Activated CD4-positive, alpha-beta T cell treated with anti-CD3 and anti-CD28 coated beads, Interleukin-2, amount 50 U/mL, for 48 hours (primary cell): ENCODE results near the gene VSIG4.
"Not testable (repeated sequence)": the region's sequence is repeated elsewhere in the genome, so short reads cannot be mapped to it uniquely, and the experiment has no call there.

Experiments
- DNase-seq, 2 experiments: peaks; one replicate each; pipeline ENCODE4 v3.0.0-alpha.2; 2020

VSIG4 gene

DNA sequence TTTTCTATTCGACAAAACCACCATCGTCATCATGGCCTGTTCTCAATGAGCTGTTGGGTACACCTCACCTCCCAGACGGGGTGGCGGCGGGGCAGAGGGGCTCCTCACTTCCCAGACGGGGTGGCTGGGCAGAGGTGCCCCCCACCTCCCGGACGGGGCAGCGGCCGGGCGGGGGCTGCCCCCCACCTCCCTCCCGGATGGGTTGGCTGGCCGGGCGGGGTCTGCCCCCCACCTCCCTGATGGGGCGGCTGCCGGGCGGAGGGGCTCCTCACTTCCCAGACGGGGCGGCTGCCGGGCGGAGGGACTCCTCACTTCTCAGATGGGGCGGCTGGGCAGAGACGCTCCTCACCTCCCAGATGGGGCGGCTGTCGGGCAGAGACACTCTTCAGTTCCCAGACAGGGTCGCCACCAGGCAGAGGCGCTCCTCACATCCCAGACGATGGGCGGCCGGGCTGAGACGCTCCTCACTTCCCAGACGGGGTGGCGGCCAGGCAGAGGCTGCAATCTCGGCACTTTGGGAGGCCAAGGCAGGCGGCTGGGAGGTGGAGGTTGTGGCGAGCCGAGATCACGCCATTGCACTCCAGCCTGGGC is 64.6 kb downstream of the VSIG4 start:
- not testable (repeated sequence) for DNase-seq
